SK-N-MC (cell line): ENCODE results near the gene JPT2.

Source experiments
- DNase-seq: peaks from one replicate; pipeline ENCODE4 v3.0.0-alpha.2; 2011; ENCODE audit warnings: low read depth, low spot score
- H3K27ac ChIP-seq: fragments of 200-600 bp; sonication (generic); 2 replicates; pipeline ENCODE4 v1.5.1; 2016; ENCODE audit warnings: mixed run types
- H3K36me3 ChIP-seq: fragments of 200-600 bp; sonication (generic); 2 replicates; pipeline ENCODE4 v1.6.1; 2017; ENCODE audit warnings: antibody characterized with exemption, low read length, mixed read lengths; ENCODE audit not compliant: insufficient read depth
- H3K4me3 ChIP-seq: fragments of 200-600 bp; sonication (generic); 2 replicates; pipeline ENCODE4 v1.5.1; 2016
- H3K9ac ChIP-seq: fragments of 200-600 bp; sonication (generic); 2 replicates; pipeline ENCODE4 v1.8.0; 2017; ENCODE audit warnings: mixed run types, mixed read lengths; ENCODE audit not compliant: insufficient read length
- H3K9me3 ChIP-seq: fragments of 200-600 bp; sonication (generic); 2 replicates; pipeline ENCODE4 v1.6.1; 2017; ENCODE audit warnings: low read depth, mild to moderate bottlenecking, antibody characterized with exemption, low read length, moderate library complexity, mixed read lengths
- EZH2 ChIP-seq: fragments of 200-600 bp; sonication (generic); IDR thresholded peaks from one replicate; pipeline ENCODE4 v1.6.1; 2017; ENCODE audit warnings: antibody characterized with exemption
- FOXP2 ChIP-seq: optimal IDR thresholded peaks from 2 replicates; pipeline ENCODE3; 2011; ENCODE audit warnings: mild to moderate bottlenecking, moderate library complexity; ENCODE audit not compliant: insufficient read depth; ENCODE audit errors: extremely low read length, control extremely low read depth
- POLR2AphosphoS5 ChIP-seq: IDR thresholded peaks from 2 replicates; pipeline ENCODE4 v1.6.1; 2012; ENCODE audit warnings: mild to moderate bottlenecking, low read depth, low read length, borderline replicate concordance

Gene JPT2

DNA sequence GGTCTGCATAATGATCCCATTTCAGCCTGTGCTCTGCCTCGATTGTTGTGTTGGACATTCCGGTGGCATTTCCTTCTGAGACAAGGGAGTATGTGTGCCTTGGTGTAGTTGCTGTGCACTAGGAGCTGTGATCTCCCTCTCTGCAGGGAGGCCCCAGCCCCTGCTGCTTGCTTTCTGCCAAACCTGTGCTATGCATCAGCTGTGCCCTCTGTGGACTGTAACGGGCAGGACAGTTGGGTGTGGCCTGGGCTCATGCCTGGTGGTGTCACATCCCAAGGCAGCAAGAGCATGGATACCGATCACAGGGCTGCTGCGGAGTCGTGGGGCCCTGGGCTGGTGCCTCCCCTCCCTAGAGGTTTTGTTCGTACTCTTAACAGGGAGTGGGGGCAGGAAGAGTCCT lies 3.8 kb upstream of the JPT2 start:
- no peak overlapping the region for H3K4me3 ChIP-seq
- no peak overlapping the region for H3K9ac ChIP-seq
- H3K36me3 ChIP-seq: peaks cover 42% of the 10 kb centered on the region; the same call in 1 of the 2 replicates
- TF ChIP-seq FOXP2 (no peak), POLR2AphosphoS5 (no peak), EZH2 (no peak)
- H3K27ac ChIP-seq: no peak overlapping the region
- H3K9me3 ChIP-seq: no peaks in the 10 kb centered on the region
- DNase-seq: no peak

DNA sequence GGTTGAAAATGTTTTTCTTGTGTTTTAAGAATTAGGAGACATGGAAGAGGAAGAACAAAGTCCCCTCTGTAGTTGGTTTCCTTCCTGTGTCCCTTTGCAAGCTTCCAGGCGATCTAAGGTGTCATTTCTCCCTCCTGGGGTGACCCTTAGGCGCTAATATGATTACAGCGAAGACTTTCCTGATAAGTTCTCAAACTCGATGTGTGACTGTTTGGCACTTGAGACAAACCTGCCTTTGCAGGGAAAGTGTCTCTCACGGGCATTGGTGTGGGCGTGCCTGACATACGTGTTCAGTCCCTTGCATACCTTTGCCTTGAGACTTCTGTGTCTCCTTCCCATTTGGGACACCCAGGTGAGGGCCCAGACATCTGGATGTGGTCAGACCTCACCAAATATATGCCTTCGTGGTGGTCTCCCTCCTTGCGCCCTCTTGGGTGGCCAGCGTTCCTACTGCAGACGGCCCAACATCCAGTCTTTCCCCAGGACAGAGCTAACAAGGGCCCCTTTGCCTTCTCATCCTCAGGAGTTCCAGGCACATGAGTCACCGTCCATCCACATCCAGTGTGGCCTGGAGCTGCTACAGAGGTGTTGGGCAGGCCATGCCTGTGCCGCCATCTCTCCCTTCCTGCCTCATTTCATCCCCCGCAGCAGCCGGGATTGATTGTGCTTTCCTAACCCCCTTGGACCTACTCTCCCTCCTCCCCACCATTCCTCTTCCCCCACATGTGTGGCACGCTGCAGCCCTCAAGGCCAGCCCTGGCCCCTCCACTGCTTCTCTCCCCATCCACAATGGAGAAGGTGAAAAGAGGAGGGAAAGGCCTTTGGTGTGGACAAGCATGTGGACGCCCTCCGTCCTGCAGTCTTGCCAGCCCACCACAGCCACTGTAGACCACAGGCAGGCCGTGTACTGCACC lies 3.1 kb upstream of the JPT2 start:
- Histone ChIP-seq H3K36me3 (peaks cover 36% of the 10 kb centered on the region; the same call in 1 of the 2 replicates), H3K4me3 (no peak overlapping the region), H3K27ac (no peak overlapping the region), H3K9me3 (no peaks in the 10 kb centered on the region), H3K9ac (no peak overlapping the region)
- no peak for TF ChIP-seq POLR2AphosphoS5
- no peak for TF ChIP-seq EZH2
- no peak for DNase-seq

DNA sequence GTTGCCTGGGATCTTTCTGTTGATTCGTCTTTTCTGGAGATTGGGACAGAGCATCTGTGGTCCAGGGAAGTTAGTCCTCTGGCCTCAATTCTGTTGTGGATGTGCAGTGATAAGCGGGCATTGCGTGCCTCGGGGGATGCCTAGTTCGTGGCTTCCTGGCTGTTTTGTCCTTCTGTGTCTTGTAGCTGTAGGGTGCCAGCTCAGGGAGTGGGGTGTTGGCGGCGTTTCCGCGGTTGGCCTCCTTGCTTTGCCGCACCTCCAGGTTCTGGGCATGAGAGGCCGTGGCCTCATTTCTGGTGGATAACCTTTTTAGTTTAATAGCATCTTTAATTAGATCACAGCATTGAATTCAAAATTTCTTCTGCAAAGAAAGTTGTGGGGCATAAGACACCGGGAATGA lies 1.4 kb upstream of the JPT2 start:
- no peak overlapping the region for H3K9ac ChIP-seq
- TF ChIP-seq FOXP2 (no peak), EZH2 (no peak), POLR2AphosphoS5 (no peak)
- H3K9me3 ChIP-seq: no peaks in the 10 kb centered on the region
- no peak for DNase-seq
- H3K27ac ChIP-seq: no peak overlapping the region
- no peak overlapping the region for H3K4me3 ChIP-seq
- H3K36me3 ChIP-seq: peaks cover 23% of the 10 kb centered on the region; the same call in 1 of the 2 replicates

DNA sequence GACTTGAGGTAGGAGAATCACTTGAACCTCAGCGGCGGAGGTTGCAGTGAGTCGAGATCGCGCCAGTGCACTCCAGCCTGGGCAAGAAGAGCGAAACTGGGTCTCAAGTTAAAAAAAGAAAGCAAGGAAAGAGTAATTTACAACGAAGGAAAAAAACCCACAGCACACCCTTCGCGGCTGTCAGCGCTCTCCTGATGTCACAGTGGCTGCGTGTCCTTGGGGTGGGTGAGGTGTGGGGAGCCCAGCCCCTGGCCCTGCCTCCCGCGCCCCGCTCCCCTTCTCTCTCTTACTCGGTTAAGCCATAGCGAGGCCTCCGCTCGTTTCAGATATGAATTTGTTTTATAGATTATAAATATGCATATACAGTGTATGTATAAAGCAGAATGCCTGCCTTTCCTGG lies 740 bp upstream of the JPT2 start:
- peak overlapping the region; percentile 98 for H3K4me3 ChIP-seq

DNA sequence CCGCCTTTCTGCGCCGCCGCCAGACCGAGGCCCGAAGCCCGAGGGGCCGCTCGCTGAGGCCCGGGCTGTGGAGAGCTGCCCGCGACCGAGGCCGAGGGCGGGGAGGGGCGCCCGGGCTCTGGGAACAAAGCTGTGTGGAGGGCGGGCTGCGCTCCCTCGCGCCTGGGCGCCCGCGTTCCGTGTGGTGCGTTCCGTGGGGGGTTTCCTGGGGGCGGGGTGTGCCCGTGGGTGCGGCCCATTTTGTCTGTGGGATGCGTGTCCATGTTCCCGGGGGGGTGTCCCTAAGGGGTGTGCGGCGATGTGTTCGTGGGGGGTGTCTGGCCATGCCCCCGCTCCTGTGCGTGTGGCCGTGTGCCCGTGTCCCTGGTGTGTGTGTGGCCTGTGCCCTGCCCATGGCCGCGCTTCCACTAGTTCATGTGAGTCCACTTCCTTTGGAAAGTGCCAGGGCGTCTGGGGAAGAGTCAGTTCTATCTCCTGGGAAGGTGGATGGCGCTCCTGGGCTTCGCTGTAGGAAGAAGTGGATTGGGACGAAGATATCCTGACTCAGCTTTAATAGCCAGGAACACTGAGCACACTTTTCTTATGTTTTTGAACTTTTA lies 520 bp downstream of the JPT2 start:
- no peak for DNase-seq
- no peak for TF ChIP-seq POLR2AphosphoS5
- no peak for TF ChIP-seq FOXP2
- TF ChIP-seq EZH2: no peak
- Histone ChIP-seq H3K36me3 (peaks cover 14% of the 10 kb centered on the region), H3K4me3 (peak overlapping the region; percentile 98), H3K27ac (peak overlapping the region; percentile 7; the same call in 1 of the 2 replicates), H3K9ac (peak overlapping the region; percentile 92), H3K9me3 (no peaks in the 10 kb centered on the region)

More for the DNA sequence above, 740 bp upstream of the JPT2 start:
- DNase-seq: no peak
- peak overlapping the region; percentile 28 for H3K9ac ChIP-seq
- no peaks in the 10 kb centered on the region for H3K9me3 ChIP-seq
- H3K36me3 ChIP-seq: peaks cover 19% of the 10 kb centered on the region; the same call in 1 of the 2 replicates
- H3K27ac ChIP-seq: no peak overlapping the region
- TF ChIP-seq FOXP2 (no peak), EZH2 (no peak), POLR2AphosphoS5 (no peak)

DNA sequence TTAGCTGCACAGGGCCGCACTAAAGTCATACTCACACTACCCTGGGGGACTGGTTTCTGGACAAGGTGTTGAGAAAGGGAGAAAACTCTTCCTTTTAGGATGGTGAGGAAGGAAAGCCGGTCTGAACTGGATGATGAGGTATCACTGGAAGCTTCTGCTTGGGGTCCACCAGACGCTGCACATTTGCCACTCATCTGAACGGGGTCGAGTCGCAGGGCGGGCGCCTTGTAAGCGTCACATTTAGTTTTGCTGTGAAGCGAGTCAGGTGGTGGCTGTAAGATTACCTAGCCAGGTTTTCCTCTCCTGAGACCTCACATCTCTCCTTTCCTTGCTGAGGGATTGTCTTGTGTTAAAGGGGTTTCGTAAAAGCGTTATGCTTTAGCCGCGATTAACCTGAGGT lies 2.3 kb downstream of the JPT2 start:
- H3K9me3 ChIP-seq: no peaks in the 10 kb centered on the region
- TF ChIP-seq POLR2AphosphoS5 (peak; percentile 29; the same call in 1 of the 2 replicates), FOXP2 (no peak)
- DNase-seq: no peak
- peak overlapping the region; percentile 98; the same call in 1 of the 2 replicates for H3K4me3 ChIP-seq
- no peak overlapping the region for H3K9ac ChIP-seq
- H3K36me3 ChIP-seq: peaks cover 17% of the 10 kb centered on the region
- no peak overlapping the region for H3K27ac ChIP-seq

DNA sequence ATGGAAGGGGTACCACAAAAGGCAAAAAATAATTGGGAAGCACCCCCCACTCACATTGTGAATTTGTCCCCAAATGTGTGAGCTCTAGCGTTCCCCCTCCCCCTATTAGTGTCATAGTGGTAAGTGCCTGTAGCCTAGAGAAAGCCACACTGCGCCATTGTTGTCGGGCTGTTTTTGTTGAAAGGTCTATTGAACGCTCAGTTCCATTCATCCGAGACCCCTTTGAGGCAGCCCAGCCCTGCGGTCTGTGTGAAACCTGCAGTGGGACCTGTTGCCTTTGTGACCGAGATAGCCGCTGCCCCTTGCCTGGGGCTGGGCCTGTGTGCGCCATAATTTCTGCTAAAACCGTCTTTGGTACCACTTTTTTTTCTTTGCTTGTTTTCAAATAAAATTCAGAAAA lies 3.0 kb downstream of the JPT2 start:
- Histone ChIP-seq H3K4me3 (no peak overlapping the region), H3K36me3 (peaks cover 22% of the 10 kb centered on the region), H3K27ac (no peak overlapping the region), H3K9me3 (no peaks in the 10 kb centered on the region), H3K9ac (no peak overlapping the region)
- TF ChIP-seq POLR2AphosphoS5: no peak
- DNase-seq: no peak

DNA sequence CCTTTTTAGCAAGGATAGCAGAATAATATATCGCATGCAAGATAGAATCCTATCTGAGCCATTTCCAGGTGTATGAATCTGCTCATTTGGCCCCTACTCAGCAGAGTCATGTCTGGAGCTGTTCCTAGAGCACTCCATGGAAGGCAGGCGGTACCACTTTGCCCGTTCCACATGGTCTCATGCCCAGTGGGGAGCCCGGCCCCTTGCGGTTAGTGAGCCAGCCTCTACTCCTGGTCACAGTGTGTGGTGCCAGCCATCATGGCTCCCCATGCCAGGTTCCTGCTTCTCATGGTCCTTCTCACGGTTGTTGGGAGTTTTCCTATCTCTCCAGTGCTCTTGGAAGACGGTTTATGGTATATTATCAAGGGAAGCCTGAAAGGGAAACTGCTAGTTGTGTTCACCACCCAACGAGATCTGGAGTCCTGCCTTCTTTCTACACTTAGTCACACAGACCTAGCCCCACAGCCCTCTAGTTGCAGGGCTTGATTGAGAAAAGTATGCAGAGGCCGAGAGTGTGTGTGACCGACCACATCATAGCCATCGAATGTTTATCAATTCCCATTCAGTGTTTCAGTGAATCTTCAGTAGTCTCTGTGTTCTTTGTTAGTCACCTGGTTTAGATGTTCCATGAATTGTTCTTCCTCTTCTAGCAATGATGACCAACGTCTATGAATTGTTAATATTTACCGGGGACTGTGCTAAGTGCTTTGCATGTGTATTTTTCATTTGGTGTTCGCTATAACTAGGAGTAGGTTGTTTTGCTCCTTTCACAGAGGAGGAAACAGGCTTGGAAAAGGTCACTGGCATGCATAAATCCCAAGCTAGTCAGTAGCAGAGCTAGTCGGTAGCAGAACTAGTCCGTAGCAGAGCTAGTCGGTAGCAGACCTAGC lies 9.6 kb downstream of the JPT2 start:
- DNase-seq: no peak

More for the DNA sequence above, 9.6 kb downstream of the JPT2 start:
- H3K36me3 ChIP-seq: peaks cover 86% of the 10 kb centered on the region
- no peak for TF ChIP-seq POLR2AphosphoS5
- TF ChIP-seq EZH2: no peak
- no peak for TF ChIP-seq FOXP2
- no peak overlapping the region for H3K4me3 ChIP-seq
- H3K9ac ChIP-seq: no peak overlapping the region
- no peaks in the 10 kb centered on the region for H3K9me3 ChIP-seq
- H3K27ac ChIP-seq: no peak overlapping the region; the same call in 1 of the 2 replicates
